Fibroblast of lung (primary cell): ENCODE data around the gene NRXN2. TPM values are rescaled to one million over a fixed set of nuclear protein-coding genes. Genes with fewer than 3 reads are reported as not detected.

ENCODE experiments used
- DNase-seq, 2 donors: peaks; one replicate each; pipeline versions ENCODE4 v3.0.0 to v3.0.0-alpha.2; 2010; ENCODE audit warnings: low read depth in 2 of 2
- H2AFZ ChIP-seq: 2 replicates; pipeline ENCODE4 v1.5.1; 2012; ENCODE audit warnings: low read length, control low read depth, inconsistent platforms
- H3K27ac ChIP-seq: 2 replicates; pipeline ENCODE4 v1.5.1; 2011; ENCODE audit warnings: low read length, control low read depth; ENCODE audit not compliant: insufficient read depth
- H3K27me3 ChIP-seq: 2 replicates; pipeline ENCODE4 v1.5.1; 2011; ENCODE audit warnings: mild to moderate bottlenecking, low read length; ENCODE audit not compliant: control insufficient read depth, insufficient read depth
- H3K36me3 ChIP-seq: 2 replicates; pipeline ENCODE4 v1.5.1; 2011; ENCODE audit warnings: low read length; ENCODE audit not compliant: control insufficient read depth, insufficient read depth
- H3K4me1 ChIP-seq: 2 replicates; pipeline ENCODE4 v1.5.1; 2011; ENCODE audit warnings: low read length; ENCODE audit not compliant: control insufficient read depth, insufficient read depth; ENCODE audit errors: extremely low read depth
- H3K4me2 ChIP-seq: 2 replicates; pipeline ENCODE4 v1.5.1; 2011; ENCODE audit warnings: low read length, control low read depth; ENCODE audit not compliant: insufficient read depth; ENCODE audit errors: extremely low read depth
- H3K4me3 ChIP-seq, 4 experiments: fragments of 200-600 bp in 1 of 4; sonication (generic) in 1 of 4; replicated peaks in 1 of 4; 2 replicates each; pipeline ENCODE4 v1.5.1; 2011 to 2016; ENCODE audit warnings: low read length in 4 of 4, low read depth in 3 of 4, mild to moderate bottlenecking in 3 of 4, control low read depth in 2 of 4, inconsistent platforms in 1 of 4, mixed read lengths in 1 of 4; ENCODE audit not compliant: insufficient read depth in 1 of 4; ENCODE audit errors: control extremely low read depth in 1 of 4
- H3K79me2 ChIP-seq: 2 replicates; pipeline ENCODE4 v1.5.1; 2012; ENCODE audit warnings: mild to moderate bottlenecking, low read length, inconsistent platforms; ENCODE audit not compliant: control insufficient read depth, insufficient read depth
- H3K9ac ChIP-seq: 2 replicates; pipeline ENCODE4 v1.5.1; 2011; ENCODE audit warnings: mild to moderate bottlenecking, low read length, control low read depth; ENCODE audit not compliant: insufficient read depth
- H3K9me3 ChIP-seq: 2 replicates; pipeline ENCODE4 v1.5.1; 2012; ENCODE audit warnings: low read depth, low read length; ENCODE audit not compliant: control insufficient read depth, insufficient read depth
- H4K20me1 ChIP-seq: 2 replicates; pipeline ENCODE4 v1.5.1; 2011; ENCODE audit warnings: low read length; ENCODE audit not compliant: control insufficient read depth, insufficient read depth; ENCODE audit errors: extremely low read depth
- CTCF ChIP-seq, 2 donors: IDR thresholded peaks in 1 of 2; conservative IDR thresholded peaks in 1 of 2; 1 replicate in 1 of 2; 2 replicates in 1 of 2; pipeline ENCODE4 v1.5.1; 2011 to 2012; ENCODE audit warnings: low read length in 2 of 2, control low read depth in 1 of 2, inconsistent platforms in 1 of 2, low read depth in 1 of 2, mild to moderate bottlenecking in 1 of 2
- EZH2 ChIP-seq: IDR thresholded peaks from 2 replicates; pipeline ENCODE4 v1.5.1; 2012; ENCODE audit warnings: low read length, control low read depth, mild to moderate bottlenecking; ENCODE audit errors: missing control alignments
- polyA plus RNA-seq, 2 donors: library from polyadenylated mRNA; depleted of rRNA in 1 of 2; stranded (reverse) in 1 of 2; unstranded in 1 of 2; fragments of >200 nt; gene quantifications; 2 replicates each; pipeline ENCODE4 v1.2.1, GENCODE V29; 2011 to 2012; ENCODE audit warnings: missing spikeins in 1 of 2
- total RNA-seq: library from RNA; depleted of rRNA; stranded (reverse); fragments of >200 nt; gene quantifications from 2 replicates; pipeline ENCODE4 v1.2.1, GENCODE V29; 2014

The NRXN2 gene
- total and polyA plus RNA-seq, 2 donors (not counting 1 experiment from before 2014, with no cell fraction given): under 0.01 to 0.75 TPM

GRCh38 chr11:64753019-64753379 is 30.0 kb upstream of the NRXN2 start:
- H3K4me1 ChIP-seq: no peaks in the 10 kb centered on the region
- H4K20me1 ChIP-seq: no peaks in the 10 kb centered on the region
- no peaks in the 10 kb centered on the region for H3K79me2 ChIP-seq
- no peak for TF ChIP-seq EZH2
- no peak for TF ChIP-seq CTCF (conservative IDR thresholded peaks at IDR 0.05 in 1 of 2, IDR thresholded peaks at IDR 0.05 in 1 of 2; ENCODE audit: low read depth in 1 of 2, low read length in 2 of 2)
- no peaks in the 10 kb centered on the region for H3K27me3 ChIP-seq
- H3K4me3 ChIP-seq: no peak overlapping the region
- no peak overlapping the region for H3K4me2 ChIP-seq
- H3K27ac ChIP-seq: no peak overlapping the region
- no peak overlapping the region for H3K9ac ChIP-seq
- H3K36me3 ChIP-seq: no peaks in the 10 kb centered on the region
- DNase-seq: no peak
- no peak overlapping the region for H2AFZ ChIP-seq
- H3K9me3 ChIP-seq: no peaks in the 10 kb centered on the region

- no peaks in the 10 kb centered on the region for H3K4me1 ChIP-seq
- H2AFZ ChIP-seq: no peak overlapping the region
- no peaks in the 10 kb centered on the region for H4K20me1 ChIP-seq
- TF ChIP-seq CTCF (conservative IDR thresholded peaks at IDR 0.05 in 1 of 2, IDR thresholded peaks at IDR 0.05 in 1 of 2; ENCODE audit: low read depth in 1 of 2, low read length in 2 of 2): no peak
- TF ChIP-seq EZH2: no peak
- H3K27ac ChIP-seq: no peak overlapping the region
- no peaks in the 10 kb centered on the region for H3K79me2 ChIP-seq
- no peaks in the 10 kb centered on the region for H3K36me3 ChIP-seq
- no peaks in the 10 kb centered on the region for H3K9me3 ChIP-seq
- H3K9ac ChIP-seq: no peak overlapping the region
- no peaks in the 10 kb centered on the region for H3K27me3 ChIP-seq
- H3K4me2 ChIP-seq: no peak overlapping the region
- no peak for DNase-seq
- H3K4me3 ChIP-seq: no peak overlapping the region
Measured at GRCh38 chr11:64752175-64752970, 29.4 kb upstream of the NRXN2 start.

GRCh38 chr11:64751580-64751979 is 28.6 kb upstream of the NRXN2 start:
- Histone ChIP-seq H2AFZ (no peak overlapping the region), H3K79me2 (no peaks in the 10 kb centered on the region), H3K27ac (no peak overlapping the region), H3K36me3 (no peaks in the 10 kb centered on the region), H4K20me1 (no peaks in the 10 kb centered on the region), H3K4me2 (no peak overlapping the region), H3K9ac (no peak overlapping the region), H3K4me3 (no peak overlapping the region), H3K9me3 (no peaks in the 10 kb centered on the region), H3K4me1 (no peaks in the 10 kb centered on the region), H3K27me3 (no peaks in the 10 kb centered on the region)
- DNase-seq: no peak
- TF ChIP-seq CTCF (conservative IDR thresholded peaks at IDR 0.05 in 1 of 2, IDR thresholded peaks at IDR 0.05 in 1 of 2; ENCODE audit: low read depth in 1 of 2, low read length in 2 of 2) (no peak), EZH2 (no peak)
